ENCODE measurements around the gene NOP58. TPM values are rescaled to one million over a fixed set of nuclear protein-coding genes. Genes with fewer than 3 reads are reported as not detected.

NOP58 gene, protein sequence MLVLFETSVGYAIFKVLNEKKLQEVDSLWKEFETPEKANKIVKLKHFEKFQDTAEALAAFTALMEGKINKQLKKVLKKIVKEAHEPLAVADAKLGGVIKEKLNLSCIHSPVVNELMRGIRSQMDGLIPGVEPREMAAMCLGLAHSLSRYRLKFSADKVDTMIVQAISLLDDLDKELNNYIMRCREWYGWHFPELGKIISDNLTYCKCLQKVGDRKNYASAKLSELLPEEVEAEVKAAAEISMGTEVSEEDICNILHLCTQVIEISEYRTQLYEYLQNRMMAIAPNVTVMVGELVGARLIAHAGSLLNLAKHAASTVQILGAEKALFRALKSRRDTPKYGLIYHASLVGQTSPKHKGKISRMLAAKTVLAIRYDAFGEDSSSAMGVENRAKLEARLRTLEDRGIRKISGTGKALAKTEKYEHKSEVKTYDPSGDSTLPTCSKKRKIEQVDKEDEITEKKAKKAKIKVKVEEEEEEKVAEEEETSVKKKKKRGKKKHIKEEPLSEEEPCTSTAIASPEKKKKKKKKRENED
- total RNA-seq, result 10 to 100 TPM; 35.9 to 91.1 (median 40.6) TPM
- 10 to 100 TPM; 15.6 to 55.6 (median 22.0) TPM for polyA plus RNA-seq

DNA sequence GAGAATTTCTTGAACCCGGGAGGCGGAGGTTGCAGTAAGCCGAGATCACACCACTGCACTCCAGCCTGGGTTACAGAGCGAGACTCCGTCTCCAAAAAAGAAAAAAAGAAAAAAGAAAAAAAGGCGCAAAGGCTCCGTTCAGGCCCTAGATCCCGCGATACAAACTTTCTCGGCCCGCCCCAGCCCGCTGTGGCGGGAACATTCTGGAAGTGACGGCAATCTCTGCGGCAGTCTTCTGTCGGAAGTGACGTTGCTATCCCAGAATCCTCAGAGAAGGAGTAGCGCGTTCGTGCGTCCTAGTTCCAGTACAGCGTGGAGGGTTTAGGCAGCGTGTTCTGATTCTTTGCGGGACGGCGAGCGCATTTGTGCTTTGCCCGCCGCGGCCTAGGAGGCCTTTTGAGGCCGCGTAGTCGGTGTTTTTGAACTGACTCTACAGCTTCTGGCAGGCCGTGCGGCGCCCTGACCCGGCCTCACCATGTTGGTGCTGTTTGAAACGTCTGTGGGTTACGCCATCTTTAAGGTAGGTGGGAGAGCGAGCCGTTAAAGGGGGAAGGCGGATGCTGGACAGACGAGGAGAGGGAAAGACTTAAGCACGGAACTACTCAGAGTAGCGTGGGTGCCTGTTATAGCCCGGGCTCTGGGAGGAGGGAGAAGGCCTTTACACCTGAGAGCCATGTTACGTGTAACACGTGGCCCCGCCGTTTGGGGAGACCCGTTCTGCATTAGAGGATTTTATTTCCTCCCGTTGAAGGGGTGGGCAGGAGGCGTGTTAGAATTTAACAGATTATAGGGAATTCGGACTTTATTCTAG, at the start of gene NOP58:
Gene NOP58 (plus strand): TSS at position 297 of the 811 bp plus-strand sequence. CDS start 179 bp downstream, at position 476.
- H3K4me3 ChIP-seq, result peak within 1 kb of the TSS; percentile 73 to 95 (median 80)
- WGBS, 2 donors, result 0% methylated on average over 54 of the region's 54 CpGs
- no peaks in the 10 kb centered on the region for H3K9me3 ChIP-seq
- TF ChIP-seq POLR2A (IDR thresholded peaks at IDR 0.05), result peak; percentile 97
- TF ChIP-seq POLR2AphosphoS5 (IDR thresholded peaks at IDR 0.05), result peak; percentile 99 to 100 (median 100)
- peak in 2 of 4 donors; percentile 61 to 91 for TF ChIP-seq EP300 (IDR thresholded peaks at IDR 0.05)
- TF ChIP-seq, protein P1, sequence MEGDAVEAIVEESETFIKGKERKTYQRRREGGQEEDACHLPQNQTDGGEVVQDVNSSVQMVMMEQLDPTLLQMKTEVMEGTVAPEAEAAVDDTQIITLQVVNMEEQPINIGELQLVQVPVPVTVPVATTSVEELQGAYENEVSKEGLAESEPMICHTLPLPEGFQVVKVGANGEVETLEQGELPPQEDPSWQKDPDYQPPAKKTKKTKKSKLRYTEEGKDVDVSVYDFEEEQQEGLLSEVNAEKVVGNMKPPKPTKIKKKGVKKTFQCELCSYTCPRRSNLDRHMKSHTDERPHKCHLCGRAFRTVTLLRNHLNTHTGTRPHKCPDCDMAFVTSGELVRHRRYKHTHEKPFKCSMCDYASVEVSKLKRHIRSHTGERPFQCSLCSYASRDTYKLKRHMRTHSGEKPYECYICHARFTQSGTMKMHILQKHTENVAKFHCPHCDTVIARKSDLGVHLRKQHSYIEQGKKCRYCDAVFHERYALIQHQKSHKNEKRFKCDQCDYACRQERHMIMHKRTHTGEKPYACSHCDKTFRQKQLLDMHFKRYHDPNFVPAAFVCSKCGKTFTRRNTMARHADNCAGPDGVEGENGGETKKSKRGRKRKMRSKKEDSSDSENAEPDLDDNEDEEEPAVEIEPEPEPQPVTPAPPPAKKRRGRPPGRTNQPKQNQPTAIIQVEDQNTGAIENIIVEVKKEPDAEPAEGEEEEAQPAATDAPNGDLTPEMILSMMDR (IDR thresholded peaks at IDR 0.05), result no peak
- peak; percentile 97 for DNase-seq
- H3K36me3 ChIP-seq, result no peaks in the 10 kb centered on the region
- no peaks in the 10 kb centered on the region for H3K27me3 ChIP-seq
- peak within 1 kb of the TSS; percentile 94 to 99 (median 96) for H3K27ac ChIP-seq
- H3K4me1 ChIP-seq, result peaks cover 0 to 30% (median 28%) of the 10 kb centered on the region in 4 donors
- intact Hi-C loops (cut with DNase I), result loop anchor here (1.0 to 2.0 kb wide), 3 partner anchors 26 to 229 kb away; no protein-coding TSS in a partner anchor

DNA sequence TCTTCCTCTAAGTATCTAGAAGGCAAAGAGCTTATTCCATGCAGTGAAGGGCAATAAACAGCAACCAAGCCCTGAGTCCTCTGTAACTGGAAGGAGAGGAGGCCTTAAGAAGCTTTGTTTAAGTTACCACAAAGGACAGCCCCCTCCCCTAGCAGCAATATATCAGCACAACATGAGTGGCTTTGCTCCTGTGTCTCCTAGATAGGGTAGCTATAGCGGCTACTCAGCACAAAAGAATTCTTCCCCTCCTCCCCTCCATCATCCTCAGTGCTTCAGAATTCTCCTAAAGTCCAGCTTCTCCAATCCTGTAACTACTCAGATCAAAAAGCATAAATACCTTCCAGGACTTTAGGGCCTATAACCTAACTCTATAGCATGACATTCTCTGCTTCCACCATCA, 43.7 kb upstream of the NOP58 start:
- 81 to 91% methylated on average over 1 of the region's 1 CpG for WGBS, 2 donors
- no peaks in the 10 kb centered on the region for H3K9me3 ChIP-seq
- H3K4me3 ChIP-seq, result no peak overlapping the region
- H3K27ac ChIP-seq, result no peak overlapping the region
- intact Hi-C loops (cut with DNase I), result no loop called here
- H3K4me1 ChIP-seq, result peaks cover 0 to 11% (median 8%) of the 10 kb centered on the region in 4 donors
- H3K27me3 ChIP-seq, result no peaks in the 10 kb centered on the region
- TF ChIP-seq, protein P1 (IDR thresholded peaks at IDR 0.05), result no peak
- TF ChIP-seq POLR2AphosphoS5 (IDR thresholded peaks at IDR 0.05) (no peak), POLR2A (IDR thresholded peaks at IDR 0.05) (no peak), EP300 (IDR thresholded peaks at IDR 0.05) (no peak)
- peaks cover 0 to 44% (median 6%) of the 10 kb centered on the region in 4 donors for H3K36me3 ChIP-seq
- no peak for DNase-seq

DNA sequence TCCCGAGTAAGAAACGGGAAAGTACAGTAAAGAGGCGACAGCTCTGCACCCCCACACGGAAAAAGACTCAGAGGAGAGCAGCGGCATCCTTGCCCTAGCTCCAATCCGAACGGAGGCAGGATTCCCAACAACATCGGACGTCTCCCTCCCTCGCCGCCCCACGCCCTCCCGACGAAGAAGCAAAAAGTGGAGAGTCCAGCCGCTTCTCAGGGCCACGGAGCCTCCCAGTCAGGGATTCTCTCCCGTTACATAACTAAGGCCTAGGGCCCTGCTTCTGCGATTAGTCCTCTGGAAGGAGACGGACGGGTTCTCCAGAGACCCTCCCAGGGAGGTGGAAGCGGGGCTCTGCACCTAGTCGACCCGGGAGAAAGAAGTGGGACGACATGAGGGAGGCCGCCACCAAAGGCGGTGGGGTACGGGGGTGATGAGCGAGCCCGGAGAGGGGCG, 27.8 kb upstream of the NOP58 start:
- peak; percentile 66 for DNase-seq
- WGBS, 2 donors, result 0 to 1% methylated on average over 30 of the region's 30 CpGs
- Histone ChIP-seq H3K4me1 (peaks cover 0 to 35% (median 33%) of the 10 kb centered on the region in 4 donors), H3K36me3 (no peaks in the 10 kb centered on the region), H3K27ac (peak overlapping the region; percentile 90 to 98 (median 94)), H3K9me3 (no peaks in the 10 kb centered on the region), H3K27me3 (no peaks in the 10 kb centered on the region), H3K4me3 (peak overlapping the region; percentile 86 to 97 (median 94))
- TF ChIP-seq EP300 (IDR thresholded peaks at IDR 0.05) (no peak), POLR2AphosphoS5 (IDR thresholded peaks at IDR 0.05) (peak in 3 of 4 donors; percentile 19 to 54 (median 28)), POLR2A (IDR thresholded peaks at IDR 0.05) (no peak)
- TF ChIP-seq, protein P1 (IDR thresholded peaks at IDR 0.05), result no peak
- intact Hi-C loops (cut with DNase I), result no loop called here
